Astrocyte (in vitro differentiated cells and primary cell): ENCODE data around the gene BCAT1. TPM values are rescaled to one million over a fixed set of nuclear protein-coding genes. Genes with fewer than 3 reads are reported as not detected.

ENCODE experiments used
- DNase-seq: peaks from one replicate; pipeline ENCODE4 v3.0.0-alpha.2; 2010; ENCODE audit warnings: low read depth
- FAIRE-seq: peaks from 2 replicates; lab custom pipeline; 2011; peaks lifted over from hg19 to GRCh38; lab: Jason Lieb, UNC
- H2AFZ ChIP-seq: 2 replicates; pipeline ENCODE4 v1.6.0; 2012; ENCODE audit warnings: low read depth, low read length, inconsistent platforms
- H3K27ac ChIP-seq: 2 replicates; pipeline ENCODE4 v1.5.1; 2011; ENCODE audit warnings: low read depth, low read length, inconsistent platforms
- H3K27me3 ChIP-seq: 2 replicates; pipeline ENCODE4 v1.6.0; 2011; ENCODE audit warnings: low read length, inconsistent platforms; ENCODE audit not compliant: insufficient read depth
- H3K36me3 ChIP-seq: 2 replicates; pipeline ENCODE4 v1.5.1; 2011; ENCODE audit warnings: low read length, inconsistent platforms; ENCODE audit not compliant: insufficient read depth
- H3K4me1 ChIP-seq: 2 replicates; pipeline ENCODE4 v1.5.1; 2011; ENCODE audit warnings: low read length, inconsistent platforms; ENCODE audit not compliant: insufficient read depth
- H3K4me2 ChIP-seq: 2 replicates; pipeline ENCODE4 v1.6.0; 2012; ENCODE audit warnings: low read length, inconsistent platforms
- H3K4me3 ChIP-seq: 2 replicates; pipeline ENCODE4 v1.5.1; 2011; ENCODE audit warnings: low read depth, mild to moderate bottlenecking, low read length, inconsistent platforms; ENCODE audit not compliant: insufficient read depth
- H3K79me2 ChIP-seq: 2 replicates; pipeline ENCODE4 v1.6.0; 2012; ENCODE audit warnings: mild to moderate bottlenecking, low read length, inconsistent platforms; ENCODE audit not compliant: insufficient read depth
- H3K9ac ChIP-seq: 2 replicates; pipeline ENCODE4 v1.6.0; 2012; ENCODE audit warnings: mild to moderate bottlenecking, low read length, inconsistent platforms
- H3K9me3 ChIP-seq: 2 replicates; pipeline ENCODE4 v1.5.1; 2012; ENCODE audit warnings: low read depth, mild to moderate bottlenecking, low read length, inconsistent platforms; ENCODE audit not compliant: insufficient read depth
- H4K20me1 ChIP-seq: 2 replicates; pipeline ENCODE4 v1.6.0; 2012; ENCODE audit warnings: low read length, inconsistent platforms; ENCODE audit not compliant: insufficient read depth
- H3K27ac Mint-ChIP-seq: one replicate; pipeline ENCODE4 v1.8.0; 2021; ENCODE audit warnings: mild to moderate bottlenecking, mixed read lengths; ENCODE audit not compliant: unreplicated experiment
- H3K27me3 Mint-ChIP-seq: one replicate; pipeline ENCODE4 v1.8.0; 2021; ENCODE audit warnings: low read depth, mixed read lengths; ENCODE audit not compliant: unreplicated experiment
- H3K36me3 Mint-ChIP-seq: one replicate; pipeline ENCODE4 v1.8.0; 2021; ENCODE audit warnings: low read depth, mixed read lengths; ENCODE audit not compliant: unreplicated experiment
- H3K4me1 Mint-ChIP-seq: one replicate; pipeline ENCODE4 v1.8.0; 2021; ENCODE audit warnings: low read depth, mixed read lengths; ENCODE audit not compliant: unreplicated experiment
- H3K4me3 Mint-ChIP-seq: one replicate; pipeline ENCODE4 v1.8.0; 2021; ENCODE audit warnings: mild to moderate bottlenecking, moderate library complexity, mixed read lengths; ENCODE audit not compliant: unreplicated experiment
- H3K9me3 Mint-ChIP-seq: one replicate; pipeline ENCODE4 v1.8.0; 2021; ENCODE audit warnings: mild to moderate bottlenecking, mixed read lengths; ENCODE audit not compliant: unreplicated experiment
- CTCF ChIP-seq: IDR thresholded peaks from 2 replicates; pipeline ENCODE4 v1.5.1; 2011; ENCODE audit warnings: low read depth, mild to moderate bottlenecking, inconsistent platforms, low read length, moderate library complexity; ENCODE audit not compliant: insufficient read depth
- EZH2 ChIP-seq: IDR thresholded peaks from 2 replicates; pipeline ENCODE4 v1.6.1; 2012; ENCODE audit warnings: mild to moderate bottlenecking, low read length, inconsistent platforms; ENCODE audit not compliant: insufficient read depth
- total RNA-seq: library from RNA; stranded (reverse); gene quantifications from 2 replicates; pipeline ENCODE4 v1.2.1, GENCODE V29; 2021

Gene BCAT1
- total RNA-seq, 1 donor from 2014 or later = 476 TPM

- no peaks in the 10 kb centered on the region for H3K79me2 ChIP-seq
- Mint-ChIP-seq H3K27me3 (no peaks in the 10 kb centered on the region), H3K27ac (no peak overlapping the region), H3K36me3 (peaks cover 2% of the 10 kb centered on the region), H3K4me1 (no peaks in the 10 kb centered on the region), H3K4me3 (no peak overlapping the region), H3K9me3 (peaks cover 7% of the 10 kb centered on the region)
- DNase-seq (no peak), FAIRE-seq (no peak)
- no peaks in the 10 kb centered on the region for H4K20me1 ChIP-seq
- H3K27me3 ChIP-seq = no peaks in the 10 kb centered on the region
- no peaks in the 10 kb centered on the region for H3K9me3 ChIP-seq
- no peak overlapping the region for H3K27ac ChIP-seq
- no peak overlapping the region for H3K4me3 ChIP-seq
- TF ChIP-seq EZH2 (no peak), CTCF (no peak)
- no peak overlapping the region for H3K9ac ChIP-seq
- no peaks in the 10 kb centered on the region for H3K4me1 ChIP-seq
- no peak overlapping the region for H3K4me2 ChIP-seq
- no peak overlapping the region for H2AFZ ChIP-seq
- H3K36me3 ChIP-seq = no peaks in the 10 kb centered on the region
Measured at GRCh38 chr12:24764712-24765111, 184.2 kb downstream of the BCAT1 start.

GRCh38 chr12:24760606-24761378 lies 188.1 kb downstream of the BCAT1 start:
- peaks cover 16% of the 10 kb centered on the region for H3K4me1 Mint-ChIP-seq
- Histone ChIP-seq H2AFZ (no peak overlapping the region), H3K27me3 (no peaks in the 10 kb centered on the region), H3K4me3 (no peak overlapping the region), H3K9me3 (no peaks in the 10 kb centered on the region), H3K4me2 (no peak overlapping the region), H3K9ac (no peak overlapping the region), H4K20me1 (no peaks in the 10 kb centered on the region), H3K4me1 (no peaks in the 10 kb centered on the region), H3K36me3 (no peaks in the 10 kb centered on the region), H3K27ac (no peak overlapping the region), H3K79me2 (no peaks in the 10 kb centered on the region)
- TF ChIP-seq EZH2 (no peak), CTCF (no peak)
- H3K27me3 Mint-ChIP-seq = no peaks in the 10 kb centered on the region
- no peaks in the 10 kb centered on the region for H3K36me3 Mint-ChIP-seq
- H3K9me3 Mint-ChIP-seq = peaks cover 3% of the 10 kb centered on the region
- no peak overlapping the region for H3K4me3 Mint-ChIP-seq
- DNase-seq (no peak), FAIRE-seq (no peak)
- peak overlapping the region; percentile 67 for H3K27ac Mint-ChIP-seq

- Histone ChIP-seq H2AFZ (no peak overlapping the region), H3K4me2 (no peak overlapping the region), H3K27me3 (no peaks in the 10 kb centered on the region), H3K9me3 (no peaks in the 10 kb centered on the region), H3K4me3 (no peak overlapping the region), H3K79me2 (no peaks in the 10 kb centered on the region), H3K36me3 (no peaks in the 10 kb centered on the region), H3K27ac (no peak overlapping the region), H3K9ac (no peak overlapping the region), H3K4me1 (peaks cover 5% of the 10 kb centered on the region), H4K20me1 (no peaks in the 10 kb centered on the region)
- H3K4me1 Mint-ChIP-seq = peaks cover 22% of the 10 kb centered on the region
- H3K36me3 Mint-ChIP-seq = no peaks in the 10 kb centered on the region
- H3K4me3 Mint-ChIP-seq = no peak overlapping the region
- H3K27ac Mint-ChIP-seq = peak overlapping the region; percentile 67
- FAIRE-seq (no peak), DNase-seq (no peak)
- no peaks in the 10 kb centered on the region for H3K27me3 Mint-ChIP-seq
- peaks cover 3% of the 10 kb centered on the region for H3K9me3 Mint-ChIP-seq
- TF ChIP-seq CTCF (no peak), EZH2 (no peak)
Measured at GRCh38 chr12:24760162-24760561, 188.7 kb downstream of the BCAT1 start.
